Liver (tissue), 9 donors: ENCODE measurements around the gene CLEC10A. TPM values are rescaled to one million over a fixed set of nuclear protein-coding genes. Genes with fewer than 3 reads are reported as not detected.
A peak's percentile ranks its signal among the peaks of the same experiment; 100 is the strongest.

Experiments
- DNase-seq: peaks from one replicate; pipeline ENCODE4 v3.0.0-alpha.2; 2017; ENCODE audit warnings: low spot score
- H3K27ac ChIP-seq, 2 donors: one replicate each; pipeline ENCODE4 v1.7.0; 2013; ENCODE audit warnings: inconsistent platforms in 2 of 2, low read length in 2 of 2, control low read depth in 1 of 2, low read depth in 1 of 2, mild to moderate bottlenecking in 1 of 2
- H3K27me3 ChIP-seq, 4 donors: one replicate each; pipeline versions ENCODE4 v1.6.1 to v1.7.0; 2013; ENCODE audit warnings: low read length in 3 of 4, inconsistent platforms in 1 of 4, mild to moderate bottlenecking in 1 of 4, moderate library complexity in 1 of 4; ENCODE audit not compliant: control insufficient read depth in 4 of 4, insufficient read depth in 4 of 4
- H3K36me3 ChIP-seq, 4 donors: one replicate each; pipeline versions ENCODE4 v1.6.1 to v1.7.0; 2013; ENCODE audit warnings: low read length in 3 of 4, mild to moderate bottlenecking in 3 of 4, low read depth in 1 of 4, moderate library complexity in 1 of 4; ENCODE audit not compliant: control insufficient read depth in 4 of 4, insufficient read depth in 3 of 4
- H3K4me1 ChIP-seq, 4 donors: one replicate each; pipeline versions ENCODE4 v1.6.1 to v1.7.0; 2013; ENCODE audit warnings: low read length in 3 of 4, mild to moderate bottlenecking in 3 of 4, moderate library complexity in 1 of 4; ENCODE audit not compliant: control insufficient read depth in 4 of 4, insufficient read depth in 4 of 4
- H3K4me3 ChIP-seq, 3 donors: one replicate each; pipeline versions ENCODE4 v1.6.1 to v1.7.0; 2013; ENCODE audit warnings: low read length in 3 of 3, control low read depth in 1 of 3, low read depth in 1 of 3, mild to moderate bottlenecking in 1 of 3
- H3K9ac ChIP-seq, 2 donors: one replicate each; pipeline ENCODE4 v1.7.0; 2013; ENCODE audit warnings: low read length in 2 of 2, mild to moderate bottlenecking in 2 of 2, moderate library complexity in 2 of 2, control low read depth in 1 of 2, low read depth in 1 of 2
- H3K9me3 ChIP-seq, 4 donors: one replicate each; pipeline versions ENCODE4 v1.6.1 to v1.7.0; 2013; ENCODE audit warnings: low read length in 3 of 4; ENCODE audit not compliant: control insufficient read depth in 4 of 4
- EGR1 ChIP-seq, 2 donors: IDR thresholded peaks; 2 replicates each; pipeline ENCODE4 v1.6.1; 2016 to 2018; ENCODE audit warnings: antibody characterized with exemption in 2 of 2, low read depth in 2 of 2
- FOXA1 ChIP-seq: IDR thresholded peaks from 2 replicates; pipeline ENCODE4 v1.6.1; 2016; ENCODE audit warnings: antibody characterized with exemption
- FOXA2 ChIP-seq: IDR thresholded peaks from 2 replicates; pipeline ENCODE4 v1.6.1; 2016; ENCODE audit warnings: antibody characterized with exemption
- GABPA ChIP-seq, 2 donors: IDR thresholded peaks in 1 of 2; conservative IDR thresholded peaks in 1 of 2; 2 replicates each; pipeline ENCODE4 v1.6.1; 2016; ENCODE audit warnings: antibody characterized with exemption in 2 of 2, mild to moderate bottlenecking in 1 of 2, moderate library complexity in 1 of 2
- HNF4A ChIP-seq, 2 donors: conservative IDR thresholded peaks; 2 replicates each; pipeline ENCODE4 v1.6.1; 2016; ENCODE audit warnings: antibody characterized with exemption in 2 of 2, mild to moderate bottlenecking in 2 of 2
- HNF4G ChIP-seq: IDR thresholded peaks from 2 replicates; pipeline ENCODE4 v1.6.1; 2016; ENCODE audit warnings: antibody characterized with exemption
- JUND ChIP-seq, 2 donors: IDR thresholded peaks; 2 replicates each; pipeline ENCODE4 v1.6.1; 2016; ENCODE audit warnings: antibody characterized with exemption in 2 of 2
- RAD21 ChIP-seq, 2 donors: IDR thresholded peaks; 2 replicates each; pipeline ENCODE4 v1.6.1; 2016; ENCODE audit warnings: antibody characterized with exemption in 2 of 2, mild to moderate bottlenecking in 2 of 2
- RXRA ChIP-seq, 2 donors: IDR thresholded peaks; 2 replicates each; pipeline ENCODE4 v1.6.1; 2017 to 2018; ENCODE audit warnings: antibody characterized with exemption in 2 of 2, mild to moderate bottlenecking in 1 of 2
- SP1 ChIP-seq: IDR thresholded peaks from 2 replicates; pipeline ENCODE4 v1.6.1; 2018; ENCODE audit warnings: antibody characterized with exemption, mild to moderate bottlenecking
- TAF1 ChIP-seq: conservative IDR thresholded peaks from 2 replicates; pipeline ENCODE4 v1.6.1; 2016; ENCODE audit warnings: antibody characterized with exemption, mild to moderate bottlenecking
- YY1 ChIP-seq: IDR thresholded peaks from 2 replicates; pipeline ENCODE4 v1.6.1; 2016; ENCODE audit warnings: antibody characterized with exemption, mild to moderate bottlenecking
- WGBS: extraction: QIAGEN DNeasy Blood & Tissue Kit; methylation state at CpG from one replicate; pipeline ENCODE4 v1.1.7; 2013; 5-methylcytosine and 5-hydroxymethylcytosine counted together
- polyA plus RNA-seq, 2 donors: library from polyadenylated mRNA; stranded (reverse) in 1 of 2; unstranded in 1 of 2; fragments of 200-250 nt in 1 of 2; fragments of >200 nt in 1 of 2; fragmentation: Nextera tagmentation in 1 of 2; extraction: Ambion mirVana in 1 of 2; gene quantifications; one replicate each; pipeline versions ENCODE4 v1.2.1 to v1.2.3, GENCODE V29; 2013 to 2015
- total RNA-seq, 2 donors: library from RNA; depleted of rRNA; stranded (reverse); fragments of >200 nt; gene quantifications; one replicate each; pipeline ENCODE4 v1.2.3, GENCODE V29; 2014
- TF ChIP-seq, protein P1 (sequence below): IDR thresholded peaks from 2 replicates; pipeline ENCODE4 v1.6.1; 2016; ENCODE audit warnings: antibody characterized with exemption, mild to moderate bottlenecking
- TF ChIP-seq, protein P2 (sequence below): IDR thresholded peaks from 2 replicates; pipeline ENCODE4 v1.6.1; 2016; ENCODE audit warnings: antibody characterized with exemption
- donor health status: healthy.
- donor health status: healthy.
- donor health status: healthy.
- donor health status: healthy.
- donor health status: healthy.

CLEC10A gene
- total and polyA plus RNA-seq, 4 donors: 1.4 to 4.0 (median 3.4) TPM

- TF ChIP-seq EGR1 (IDR thresholded peaks at IDR 0.05; ENCODE audit: low read depth in 2 of 2) (no peak), RXRA (IDR thresholded peaks at IDR 0.05) (no peak), JUND (IDR thresholded peaks at IDR 0.05) (no peak), FOXA2 (no peak), HNF4G (no peak)
- TF ChIP-seq, protein P1, sequence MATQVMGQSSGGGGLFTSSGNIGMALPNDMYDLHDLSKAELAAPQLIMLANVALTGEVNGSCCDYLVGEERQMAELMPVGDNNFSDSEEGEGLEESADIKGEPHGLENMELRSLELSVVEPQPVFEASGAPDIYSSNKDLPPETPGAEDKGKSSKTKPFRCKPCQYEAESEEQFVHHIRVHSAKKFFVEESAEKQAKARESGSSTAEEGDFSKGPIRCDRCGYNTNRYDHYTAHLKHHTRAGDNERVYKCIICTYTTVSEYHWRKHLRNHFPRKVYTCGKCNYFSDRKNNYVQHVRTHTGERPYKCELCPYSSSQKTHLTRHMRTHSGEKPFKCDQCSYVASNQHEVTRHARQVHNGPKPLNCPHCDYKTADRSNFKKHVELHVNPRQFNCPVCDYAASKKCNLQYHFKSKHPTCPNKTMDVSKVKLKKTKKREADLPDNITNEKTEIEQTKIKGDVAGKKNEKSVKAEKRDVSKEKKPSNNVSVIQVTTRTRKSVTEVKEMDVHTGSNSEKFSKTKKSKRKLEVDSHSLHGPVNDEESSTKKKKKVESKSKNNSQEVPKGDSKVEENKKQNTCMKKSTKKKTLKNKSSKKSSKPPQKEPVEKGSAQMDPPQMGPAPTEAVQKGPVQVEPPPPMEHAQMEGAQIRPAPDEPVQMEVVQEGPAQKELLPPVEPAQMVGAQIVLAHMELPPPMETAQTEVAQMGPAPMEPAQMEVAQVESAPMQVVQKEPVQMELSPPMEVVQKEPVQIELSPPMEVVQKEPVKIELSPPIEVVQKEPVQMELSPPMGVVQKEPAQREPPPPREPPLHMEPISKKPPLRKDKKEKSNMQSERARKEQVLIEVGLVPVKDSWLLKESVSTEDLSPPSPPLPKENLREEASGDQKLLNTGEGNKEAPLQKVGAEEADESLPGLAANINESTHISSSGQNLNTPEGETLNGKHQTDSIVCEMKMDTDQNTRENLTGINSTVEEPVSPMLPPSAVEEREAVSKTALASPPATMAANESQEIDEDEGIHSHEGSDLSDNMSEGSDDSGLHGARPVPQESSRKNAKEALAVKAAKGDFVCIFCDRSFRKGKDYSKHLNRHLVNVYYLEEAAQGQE: no peak
- TF ChIP-seq, protein P2, sequence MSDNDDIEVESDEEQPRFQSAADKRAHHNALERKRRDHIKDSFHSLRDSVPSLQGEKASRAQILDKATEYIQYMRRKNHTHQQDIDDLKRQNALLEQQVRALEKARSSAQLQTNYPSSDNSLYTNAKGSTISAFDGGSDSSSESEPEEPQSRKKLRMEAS: no peak
- WGBS: 81% methylated on average over 2 of the region's 2 CpGs
- Histone ChIP-seq H3K27me3 (no peaks in the 10 kb centered on the region), H3K9me3 (no peaks in the 10 kb centered on the region), H3K9ac (no peak overlapping the region), H3K4me3 (no peak overlapping the region), H3K4me1 (peaks cover 0 to 18% (median 7%) of the 10 kb centered on the region in 4 donors), H3K36me3 (no peaks in the 10 kb centered on the region), H3K27ac (peak overlapping the region in 1 of 2 donors; percentile 12)
- DNase-seq: no peak
Measured at GRCh38 chr17:7120123-7120522, 40.1 kb upstream of the CLEC10A start.

GRCh38 chr17:7119314-7119713, 39.3 kb upstream of the CLEC10A start:
- peaks cover 0 to 18% (median 8%) of the 10 kb centered on the region in 4 donors for H3K4me1 ChIP-seq
- TF ChIP-seq, protein P2: no peak
- TF ChIP-seq FOXA1: no peak
- no peak overlapping the region for H3K9ac ChIP-seq
- DNase-seq: no peak
- H3K27me3 ChIP-seq: no peaks in the 10 kb centered on the region
- no peaks in the 10 kb centered on the region for H3K9me3 ChIP-seq
- H3K27ac ChIP-seq: no peak overlapping the region
- 84% methylated on average over 11 of the region's 11 CpGs for WGBS
- no peaks in the 10 kb centered on the region for H3K36me3 ChIP-seq
- H3K4me3 ChIP-seq: no peak overlapping the region

DNA sequence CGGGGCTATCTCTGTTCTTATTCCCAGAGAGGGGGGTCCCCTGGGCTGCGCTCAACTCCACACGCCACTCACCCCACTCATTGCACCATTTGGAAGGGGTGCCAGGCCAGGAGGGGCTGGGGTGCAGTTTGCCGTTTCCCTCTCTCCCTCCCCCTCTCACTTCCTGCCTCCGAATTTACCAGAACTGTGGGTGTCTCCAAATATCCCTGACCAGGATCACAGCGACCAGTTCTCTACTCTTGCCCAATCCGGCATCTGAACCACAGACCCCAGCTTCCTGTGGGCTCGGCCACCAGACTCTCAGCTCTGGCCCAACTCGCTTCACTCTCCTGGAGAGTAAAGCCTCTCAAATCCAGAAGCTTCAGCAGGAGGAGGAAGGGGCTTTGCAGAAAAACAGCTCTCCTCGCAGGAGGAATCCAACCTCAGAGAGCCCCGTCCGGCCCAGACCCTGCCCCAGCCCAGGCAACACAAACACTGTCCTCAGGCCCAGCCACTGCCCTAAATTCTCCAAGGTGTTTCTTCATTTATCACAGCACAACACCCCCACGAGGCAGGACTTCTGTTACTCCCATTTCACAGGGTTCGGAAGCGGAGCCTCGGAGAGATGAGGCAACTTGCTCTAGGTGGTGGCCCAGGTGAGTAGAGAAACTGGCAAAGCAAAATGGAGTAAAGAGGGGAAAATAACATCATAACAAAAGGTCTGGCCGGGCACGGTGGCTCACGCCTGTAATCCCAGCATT, 35.0 kb upstream of the CLEC10A start:
- Histone ChIP-seq H3K4me3 (peak overlapping the region; percentile 33 to 52 (median 45)), H3K4me1 (peaks cover 2 to 34% (median 23%) of the 10 kb centered on the region in 4 donors), H3K9me3 (no peaks in the 10 kb centered on the region), H3K9ac (peak overlapping the region in 1 of 2 donors; percentile 61), H3K27ac (peak overlapping the region; percentile 93 to 97), H3K36me3 (no peaks in the 10 kb centered on the region), H3K27me3 (no peaks in the 10 kb centered on the region)
- TF ChIP-seq RXRA (IDR thresholded peaks at IDR 0.05): peak; percentile 22 to 28
- TF ChIP-seq RAD21 (IDR thresholded peaks at IDR 0.05): no peak
- TF ChIP-seq, protein P2: peak; percentile 65
- TF ChIP-seq HNF4A (conservative IDR thresholded peaks at IDR 0.05): peak; percentile 17 to 43
- no peak for TF ChIP-seq FOXA2
- peak in 1 of 2 donors; percentile 10 for TF ChIP-seq JUND (IDR thresholded peaks at IDR 0.05)
- TF ChIP-seq YY1: no peak
- peak; percentile 69 for TF ChIP-seq TAF1
- TF ChIP-seq GABPA (IDR thresholded peaks at IDR 0.05 in 1 of 2, conservative IDR thresholded peaks at IDR 0.05 in 1 of 2): peak in 1 of 2 donors; percentile 52
- TF ChIP-seq, protein P1: peak; percentile 30
- peak; percentile 78 for TF ChIP-seq SP1
- no peak for TF ChIP-seq FOXA1
- WGBS: 23% methylated on average over 19 of the region's 19 CpGs
- peak; percentile 54 for DNase-seq
